Hematopoietic multipotent progenitor cell treated with erythropoietin and hydrocortisone succinate and interleukin-3 and kit ligand, for 8 days (in vitro differentiated cells): Measurements from ENCODE around the gene PRDM15.

Experiments
- DNase-seq: peaks from one replicate; pipeline ENCODE4 v3.0.0-alpha.2; 2015

The PRDM15 gene

GRCh38 chr21:41821081-41821755 lies 57.9 kb downstream of the PRDM15 start:
- DNase-seq: no peak

GRCh38 chr21:41820384-41821080 lies 58.6 kb downstream of the PRDM15 start:
- DNase-seq: no peak

GRCh38 chr21:41819856-41820281 lies 59.3 kb downstream of the PRDM15 start:
- DNase-seq: no peak

- no peak for DNase-seq
These were observed 59.8 kb downstream of the PRDM15 start for GRCh38 chr21:41819236-41819855.

GRCh38 chr21:41817877-41818855 lies 61.0 kb downstream of the PRDM15 start:
- no peak for DNase-seq

- peak; percentile 57 for DNase-seq
These were observed 61.9 kb downstream of the PRDM15 start for GRCh38 chr21:41817228-41817627.

GRCh38 chr21:41816583-41817165 lies 62.5 kb downstream of the PRDM15 start:
- peak; percentile 48 for DNase-seq

- no peak for DNase-seq
These were observed 63.2 kb downstream of the PRDM15 start for GRCh38 chr21:41815652-41816582.

- no peak for DNase-seq
These were observed 65.9 kb downstream of the PRDM15 start for GRCh38 chr21:41813226-41813625.

GRCh38 chr21:41812679-41813078 lies 66.5 kb downstream of the PRDM15 start:
- DNase-seq: no peak

- DNase-seq: no peak
These were observed 68.6 kb downstream of the PRDM15 start for GRCh38 chr21:41810597-41810932.

- DNase-seq: no peak
These were observed 69.1 kb downstream of the PRDM15 start for GRCh38 chr21:41809891-41810596.

- DNase-seq: no peak
These were observed 70.3 kb downstream of the PRDM15 start for GRCh38 chr21:41808846-41809245.

GRCh38 chr21:41808094-41808493 lies 71.0 kb downstream of the PRDM15 start:
- no peak for DNase-seq

- no peak for DNase-seq
These were observed 72.4 kb downstream of the PRDM15 start for GRCh38 chr21:41806773-41807172.

- DNase-seq: no peak
These were observed 73.5 kb downstream of the PRDM15 start for GRCh38 chr21:41805643-41806042.

- DNase-seq: no peak
These were observed 74.1 kb downstream of the PRDM15 start for GRCh38 chr21:41805038-41805437.

- no peak for DNase-seq
These were observed 74.8 kb downstream of the PRDM15 start for GRCh38 chr21:41804381-41804780.

- DNase-seq: no peak
These were observed 75.8 kb downstream of the PRDM15 start for GRCh38 chr21:41803316-41803715.

- DNase-seq: no peak
These were observed 76.5 kb downstream of the PRDM15 start for GRCh38 chr21:41802684-41803083.

- no peak for DNase-seq
These were observed 77.0 kb downstream of the PRDM15 start for GRCh38 chr21:41802198-41802584.
